Ascending aorta (tissue), 2 donors: ENCODE measurements around the gene TNFRSF8. TPM values are rescaled to one million over a fixed set of nuclear protein-coding genes. Genes with fewer than 3 reads are reported as not detected.

Source experiments
- DNase-seq, 2 donors: peaks; one replicate each; pipeline ENCODE4 v3.0.0-alpha.2; 2019; ENCODE audit warnings: low spot score in 2 of 2
- H3K27ac ChIP-seq, 2 donors: fragments of 200-600 bp; sonication (generic); one replicate each; pipeline ENCODE4 v1.5.1; 2016 to 2017; ENCODE audit warnings: mild to moderate bottlenecking in 1 of 2
- H3K27me3 ChIP-seq: fragments of 200-600 bp; sonication (generic); one replicate; pipeline ENCODE4 v1.5.1; 2017
- H3K36me3 ChIP-seq, 2 donors: fragments of 200-600 bp; sonication (generic); one replicate each; pipeline ENCODE4 v1.5.1; 2016
- H3K4me1 ChIP-seq, 2 donors: fragments of 200-600 bp; sonication (generic); one replicate each; pipeline ENCODE4 v1.5.1; 2016 to 2017; ENCODE audit warnings: mild to moderate bottlenecking in 1 of 2
- H3K4me3 ChIP-seq, 2 donors: fragments of 200-600 bp; sonication (generic); one replicate each; pipeline ENCODE4 v1.5.1; 2016 to 2017; ENCODE audit warnings: mild to moderate bottlenecking in 1 of 2
- H3K9me3 ChIP-seq, 2 donors: fragments of 200-600 bp; sonication (generic); one replicate each; pipeline ENCODE4 v1.5.1; 2016
- CTCF ChIP-seq, 3 experiments: fragments of 200-600 bp in 2 of 3; fragments of 450-650 bp in 1 of 3; sonication (generic) in 2 of 3; IDR thresholded peaks; one replicate each; pipeline ENCODE4 v1.5.1; 2016 to 2019; ENCODE audit warnings: antibody characterized with exemption in 3 of 3, mild to moderate bottlenecking in 1 of 3, moderate library complexity in 1 of 3
- intact Hi-C: fragments of 100-400 bp; cut with DNase I; formaldehyde crosslinking; loops from one replicate; pipeline ENCODE4 v1.15.1; 2023
- total RNA-seq: library from RNA; depleted of rRNA; stranded (reverse); fragments of >200 nt; gene quantifications from one replicate; pipeline ENCODE4 v1.1.0, GENCODE V29; 2016

Gene TNFRSF8
- total RNA-seq, 1 donor from 2014 or later = 22.8 TPM

GRCh38 chr1:12123172-12123571 is 60.1 kb downstream of the TNFRSF8 start:
- Histone ChIP-seq H3K27me3 (no peaks in the 10 kb centered on the region), H3K4me3 (no peak overlapping the region), H3K9me3 (no peaks in the 10 kb centered on the region), H3K4me1 (peaks cover 0 to 4% of the 10 kb centered on the region in 2 donors), H3K36me3 (no peaks in the 10 kb centered on the region), H3K27ac (no peak overlapping the region)
- TF ChIP-seq CTCF (IDR thresholded peaks at IDR 0.05) = no peak
- intact Hi-C loops = no loop called here
- DNase-seq = no peak

- peak; percentile 94 to 97 (median 96) for TF ChIP-seq CTCF (IDR thresholded peaks at IDR 0.05)
- intact Hi-C loops = loop anchor here (1.0 kb wide), 1 partner anchor 84 kb away; no protein-coding TSS in a partner anchor
- H3K9me3 ChIP-seq = no peaks in the 10 kb centered on the region
- H3K27me3 ChIP-seq = no peaks in the 10 kb centered on the region
- peak in 1 of 2 donors; percentile 86 for DNase-seq
- H3K4me3 ChIP-seq = no peak overlapping the region
- H3K4me1 ChIP-seq = peaks cover 0 to 4% of the 10 kb centered on the region in 2 donors
- no peaks in the 10 kb centered on the region for H3K36me3 ChIP-seq
- H3K27ac ChIP-seq = no peak overlapping the region
Observed at GRCh38 chr1:12124693-12125421, 61.8 kb downstream of the TNFRSF8 start.

- Histone ChIP-seq H3K27me3 (no peaks in the 10 kb centered on the region), H3K9me3 (no peaks in the 10 kb centered on the region), H3K27ac (no peak overlapping the region), H3K36me3 (no peaks in the 10 kb centered on the region), H3K4me3 (no peak overlapping the region), H3K4me1 (peaks cover 0 to 4% of the 10 kb centered on the region in 2 donors)
- TF ChIP-seq CTCF (IDR thresholded peaks at IDR 0.05) = no peak
- DNase-seq = no peak
- intact Hi-C loops = no loop called here
Observed at GRCh38 chr1:12125422-12126355, 62.6 kb downstream of the TNFRSF8 start.

- H3K27me3 ChIP-seq = no peaks in the 10 kb centered on the region
- TF ChIP-seq CTCF (IDR thresholded peaks at IDR 0.05) = no peak
- H3K9me3 ChIP-seq = no peaks in the 10 kb centered on the region
- no peak overlapping the region for H3K27ac ChIP-seq
- no peak overlapping the region for H3K4me3 ChIP-seq
- H3K36me3 ChIP-seq = no peaks in the 10 kb centered on the region
- peaks cover 0 to 4% of the 10 kb centered on the region in 2 donors for H3K4me1 ChIP-seq
- DNase-seq = no peak
- intact Hi-C loops = no loop called here
Observed at GRCh38 chr1:12126781-12127180, 63.7 kb downstream of the TNFRSF8 start.

GRCh38 chr1:12127206-12127810 is 64.2 kb downstream of the TNFRSF8 start:
- H3K4me1 ChIP-seq = peaks cover 0 to 4% of the 10 kb centered on the region in 2 donors
- DNase-seq = no peak
- H3K9me3 ChIP-seq = no peaks in the 10 kb centered on the region
- H3K27me3 ChIP-seq = no peaks in the 10 kb centered on the region
- H3K36me3 ChIP-seq = no peaks in the 10 kb centered on the region
- H3K4me3 ChIP-seq = no peak overlapping the region
- no peak for TF ChIP-seq CTCF (IDR thresholded peaks at IDR 0.05)
- intact Hi-C loops = no loop called here
- H3K27ac ChIP-seq = no peak overlapping the region
